Keratinocyte (primary cell): ENCODE data around the gene ALDH1L1.

Experiments used
- CTCF ChIP-seq, 3 experiments: IDR thresholded peaks in 1 of 3; conservative IDR thresholded peaks in 1 of 3; optimal IDR thresholded peaks in 1 of 3; 2 replicates in 2 of 3; 3 replicates in 1 of 3; pipeline versions ENCODE3 to v1.5.1; 2011; ENCODE audit warnings: low read length in 3 of 3, mild to moderate bottlenecking in 3 of 3, moderate library complexity in 2 of 3, control low read depth in 1 of 3, inconsistent platforms in 1 of 3; ENCODE audit not compliant: insufficient read depth in 2 of 3; ENCODE audit errors: extremely low read depth in 1 of 3
- EZH2 ChIP-seq: IDR thresholded peaks from one replicate; pipeline ENCODE4 v1.6.1; 2012; ENCODE audit warnings: inconsistent platforms, mild to moderate bottlenecking, low read length, moderate library complexity

DNA sequence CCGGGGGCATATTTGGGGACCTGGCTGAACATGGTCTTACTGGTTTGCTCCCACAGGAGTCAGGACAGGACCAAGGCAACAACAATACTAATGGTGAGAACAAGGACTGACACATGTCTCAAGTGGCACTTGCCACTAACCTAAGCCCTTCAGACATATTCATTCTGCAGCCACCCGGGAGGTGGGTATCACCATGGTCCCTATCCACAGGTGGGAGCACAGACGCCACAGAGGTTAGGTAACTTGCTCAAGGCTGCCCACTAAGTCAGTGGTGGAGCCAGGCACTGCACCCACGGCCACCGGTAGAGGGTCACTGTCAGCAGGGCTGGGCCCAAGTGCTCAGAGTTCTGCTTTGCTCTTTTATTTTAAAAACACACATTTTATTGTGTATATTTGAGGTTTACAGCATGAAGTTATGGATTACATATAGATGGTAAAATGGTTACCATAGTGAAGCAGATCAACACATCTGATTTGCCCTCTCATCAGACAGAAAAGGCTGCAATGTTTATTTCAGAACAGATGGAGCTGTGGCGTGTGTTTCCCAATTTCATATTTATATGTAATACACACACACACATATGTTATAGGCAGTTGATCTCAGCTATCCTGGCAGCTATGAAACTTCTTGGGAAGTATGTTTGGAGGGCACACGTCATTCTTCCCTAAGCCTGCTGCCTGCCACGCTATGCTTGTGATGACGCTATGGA lies 66.5 kb downstream of the ALDH1L1 start:
- TF ChIP-seq CTCF (optimal IDR thresholded peaks at IDR 0.05 in 1 of 3, IDR thresholded peaks at IDR 0.05 in 1 of 3, conservative IDR thresholded peaks at IDR 0.05 in 1 of 3; ENCODE audit: extremely low read depth in 1 of 3, insufficient read depth in 2 of 3, low read length in 3 of 3) (peak; percentile 50 to 59 (median 53)), EZH2 (no peak)
